Natural killer cell (primary cell): Measurements from ENCODE around the gene CDH13. TPM values are rescaled to one million over a fixed set of nuclear protein-coding genes. Genes with fewer than 3 reads are reported as not detected.

Experiments
- ATAC-seq, 3 donors: fragments of 150-1000 bp in 2 of 3; fragments of 200-7000 bp in 1 of 3; cut with Tn5 transposase; 1 replicate in 1 of 3; 2 replicates in 2 of 3; pipeline ENCODE4 v1.10.0; 2021; ENCODE audit warnings: mild to moderate bottlenecking in 2 of 3, moderate library complexity in 2 of 3
- DNase-seq, 2 donors: peaks; one replicate each; pipeline versions ENCODE4 v3.0.0 to v3.0.0-alpha.2; 2013 to 2021; ENCODE audit warnings: mixed read lengths in 1 of 2
- H3K27ac ChIP-seq: one replicate; pipeline ENCODE4 v1.5.1; 2013; ENCODE audit warnings: mild to moderate bottlenecking, low read length
- H3K27me3 ChIP-seq: one replicate; pipeline ENCODE4 v1.6.1; 2013; ENCODE audit warnings: low read length; ENCODE audit not compliant: control insufficient read depth, insufficient read depth
- H3K36me3 ChIP-seq: one replicate; pipeline ENCODE4 v1.6.1; 2013; ENCODE audit warnings: low read length; ENCODE audit not compliant: control insufficient read depth, insufficient read depth
- H3K4me1 ChIP-seq: one replicate; pipeline ENCODE4 v1.6.1; 2013; ENCODE audit warnings: low read length; ENCODE audit not compliant: control insufficient read depth, insufficient read depth
- H3K4me3 ChIP-seq: one replicate; pipeline ENCODE4 v1.5.1; 2013; ENCODE audit warnings: low read length
- H3K9me3 ChIP-seq: one replicate; pipeline ENCODE4 v1.6.1; 2013; ENCODE audit warnings: low read length; ENCODE audit not compliant: control insufficient read depth, insufficient read depth
- H3K27ac Mint-ChIP-seq, 2 donors: one replicate each; pipeline ENCODE4 v1.8.0; 2022; ENCODE audit warnings: mild to moderate bottlenecking in 2 of 2, mixed read lengths in 2 of 2, moderate library complexity in 1 of 2
- H3K27me3 Mint-ChIP-seq, 2 donors: one replicate each; pipeline ENCODE4 v1.8.0; 2022; ENCODE audit warnings: low read depth in 2 of 2, mixed read lengths in 2 of 2
- H3K36me3 Mint-ChIP-seq: one replicate; pipeline ENCODE4 v1.8.0; 2022; ENCODE audit warnings: mixed read lengths
- H3K4me1 Mint-ChIP-seq, 2 donors: one replicate each; pipeline ENCODE4 v1.8.0; 2022; ENCODE audit warnings: mixed read lengths in 2 of 2
- H3K4me3 Mint-ChIP-seq: one replicate; pipeline ENCODE4 v1.8.0; 2022; ENCODE audit warnings: mild to moderate bottlenecking, moderate library complexity, mixed read lengths
- H3K9me3 Mint-ChIP-seq, 2 donors: one replicate each; pipeline ENCODE4 v1.8.0; 2022; ENCODE audit warnings: mixed read lengths in 2 of 2
- WGBS: methylation state at CpG from one replicate; pipeline ENCODE4 v1.1.7; 2013; ENCODE audit warnings: missing lambda C conversion rate; ENCODE audit not compliant: insufficient coverage; 5-methylcytosine and 5-hydroxymethylcytosine counted together
- intact Hi-C: fragments of 100-400 bp; cut with micrococcal nuclease; formaldehyde crosslinking; loops from one replicate; pipeline ENCODE4 v1.14.2; 2022
- total RNA-seq, 4 donors: library from RNA; stranded (reverse); fragments of 120-200 nt in 1 of 4; gene quantifications; one replicate each; pipeline versions ENCODE4 v1.2.3 to v1.2.4, GENCODE V29; 2013 to 2022
- TF ChIP-seq, protein P1 (sequence below): fragments of 200-600 bp; IDR thresholded peaks from one replicate; pipeline ENCODE4 v1.8.0; 2022; ENCODE audit warnings: antibody characterized with exemption

The CDH13 gene
- total RNA-seq, 3 donors from 2014 or later (not counting 1 experiment from before 2014, with no cell fraction given) = not detected

GRCh38 chr16:83458612-83459011 lies 831.8 kb downstream of the CDH13 start:
- Mint-ChIP-seq H3K9me3 (no peaks in the 10 kb centered on the region), H3K36me3 (no peaks in the 10 kb centered on the region), H3K4me1 (no peaks in the 10 kb centered on the region), H3K27ac (no peak overlapping the region), H3K27me3 (peaks cover 0 to 9% of the 10 kb centered on the region in 2 donors), H3K4me3 (no peak overlapping the region)
- Histone ChIP-seq H3K36me3 (no peaks in the 10 kb centered on the region), H3K27me3 (no peaks in the 10 kb centered on the region), H3K9me3 (no peaks in the 10 kb centered on the region), H3K4me3 (no peak overlapping the region), H3K4me1 (no peaks in the 10 kb centered on the region), H3K27ac (no peak overlapping the region)
- DNase-seq (no peak), ATAC-seq (no peak)
- intact Hi-C loops = no loop called here
- 76% methylated on average over 3 of the region's 4 CpGs for WGBS
- TF ChIP-seq, protein P1, sequence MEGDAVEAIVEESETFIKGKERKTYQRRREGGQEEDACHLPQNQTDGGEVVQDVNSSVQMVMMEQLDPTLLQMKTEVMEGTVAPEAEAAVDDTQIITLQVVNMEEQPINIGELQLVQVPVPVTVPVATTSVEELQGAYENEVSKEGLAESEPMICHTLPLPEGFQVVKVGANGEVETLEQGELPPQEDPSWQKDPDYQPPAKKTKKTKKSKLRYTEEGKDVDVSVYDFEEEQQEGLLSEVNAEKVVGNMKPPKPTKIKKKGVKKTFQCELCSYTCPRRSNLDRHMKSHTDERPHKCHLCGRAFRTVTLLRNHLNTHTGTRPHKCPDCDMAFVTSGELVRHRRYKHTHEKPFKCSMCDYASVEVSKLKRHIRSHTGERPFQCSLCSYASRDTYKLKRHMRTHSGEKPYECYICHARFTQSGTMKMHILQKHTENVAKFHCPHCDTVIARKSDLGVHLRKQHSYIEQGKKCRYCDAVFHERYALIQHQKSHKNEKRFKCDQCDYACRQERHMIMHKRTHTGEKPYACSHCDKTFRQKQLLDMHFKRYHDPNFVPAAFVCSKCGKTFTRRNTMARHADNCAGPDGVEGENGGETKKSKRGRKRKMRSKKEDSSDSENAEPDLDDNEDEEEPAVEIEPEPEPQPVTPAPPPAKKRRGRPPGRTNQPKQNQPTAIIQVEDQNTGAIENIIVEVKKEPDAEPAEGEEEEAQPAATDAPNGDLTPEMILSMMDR = no peak

DNA sequence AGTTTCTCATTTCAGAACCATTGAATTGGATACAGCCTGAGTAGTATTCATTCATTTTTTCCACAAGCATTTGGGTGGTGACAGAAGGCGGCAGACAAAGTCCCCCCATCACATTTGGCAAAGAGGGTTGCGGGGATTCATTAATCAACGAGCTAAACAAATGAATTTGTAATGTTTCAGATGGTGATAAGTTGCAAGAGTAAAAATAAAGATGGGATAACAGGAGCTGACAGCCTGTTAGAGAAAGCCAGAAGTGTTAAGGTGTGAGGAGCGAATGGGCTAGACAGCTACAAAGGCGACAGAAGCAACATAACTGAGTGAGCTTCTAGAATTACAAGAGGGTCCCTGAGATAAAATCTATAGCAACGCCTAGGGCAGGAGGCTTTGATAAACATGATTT lies 838.2 kb downstream of the CDH13 start:
- Mint-ChIP-seq H3K27ac (no peak overlapping the region), H3K4me3 (no peak overlapping the region), H3K9me3 (no peaks in the 10 kb centered on the region), H3K27me3 (peaks cover 0 to 6% of the 10 kb centered on the region in 2 donors), H3K4me1 (no peaks in the 10 kb centered on the region), H3K36me3 (no peaks in the 10 kb centered on the region)
- WGBS = 76% methylated on average over 6 of the region's 6 CpGs
- TF ChIP-seq, protein P1 = no peak
- H3K4me3 ChIP-seq = no peak overlapping the region
- H3K27ac ChIP-seq = no peak overlapping the region
- H3K4me1 ChIP-seq = no peaks in the 10 kb centered on the region
- intact Hi-C loops = no loop called here
- H3K36me3 ChIP-seq = no peaks in the 10 kb centered on the region
- no peaks in the 10 kb centered on the region for H3K9me3 ChIP-seq
- no peak for DNase-seq
- ATAC-seq = no peak
- no peaks in the 10 kb centered on the region for H3K27me3 ChIP-seq

- H3K27ac Mint-ChIP-seq = no peak overlapping the region
- ATAC-seq (no peak), DNase-seq (no peak)
- Histone ChIP-seq H3K36me3 (no peaks in the 10 kb centered on the region), H3K9me3 (no peaks in the 10 kb centered on the region), H3K27me3 (no peaks in the 10 kb centered on the region), H3K27ac (no peak overlapping the region), H3K4me3 (no peak overlapping the region), H3K4me1 (no peaks in the 10 kb centered on the region)
- no peaks in the 10 kb centered on the region for H3K9me3 Mint-ChIP-seq
- H3K4me3 Mint-ChIP-seq = no peak overlapping the region
- H3K4me1 Mint-ChIP-seq = no peaks in the 10 kb centered on the region
- H3K27me3 Mint-ChIP-seq = peaks cover 0 to 8% of the 10 kb centered on the region in 2 donors
- WGBS = 21% methylated on average over 2 of the region's 3 CpGs
- TF ChIP-seq, protein P1 = no peak
- intact Hi-C loops = no loop called here
- no peaks in the 10 kb centered on the region for H3K36me3 Mint-ChIP-seq
Measured at GRCh38 chr16:83470416-83470815, 843.6 kb downstream of the CDH13 start.

GRCh38 chr16:83472776-83473501 lies 846.2 kb downstream of the CDH13 start:
- Mint-ChIP-seq H3K36me3 (no peaks in the 10 kb centered on the region), H3K27me3 (peaks cover 0 to 6% of the 10 kb centered on the region in 2 donors), H3K4me3 (no peak overlapping the region), H3K9me3 (no peaks in the 10 kb centered on the region), H3K27ac (no peak overlapping the region), H3K4me1 (no peaks in the 10 kb centered on the region)
- intact Hi-C loops = no loop called here
- H3K4me3 ChIP-seq = no peak overlapping the region
- ATAC-seq (no peak), DNase-seq (no peak)
- no peaks in the 10 kb centered on the region for H3K4me1 ChIP-seq
- TF ChIP-seq, protein P1 = no peak
- WGBS = 68% methylated on average over 7 of the region's 7 CpGs
- no peaks in the 10 kb centered on the region for H3K9me3 ChIP-seq
- H3K27ac ChIP-seq = no peak overlapping the region
- no peaks in the 10 kb centered on the region for H3K36me3 ChIP-seq
- no peaks in the 10 kb centered on the region for H3K27me3 ChIP-seq
